NCI-H2029 treated with DMSO at 0.1 percent for 48 hours (cell line): Measurements from ENCODE around the gene REPS2.
"Not testable (repeated sequence)": the region's sequence is repeated elsewhere in the genome, so short reads cannot be mapped to it uniquely, and the experiment has no call there.

Experiments used
- DNase-seq: peaks from one replicate; lab custom pipeline; 2025; lab: John Stamatoyannopoulos, UW

The REPS2 gene

DNA sequence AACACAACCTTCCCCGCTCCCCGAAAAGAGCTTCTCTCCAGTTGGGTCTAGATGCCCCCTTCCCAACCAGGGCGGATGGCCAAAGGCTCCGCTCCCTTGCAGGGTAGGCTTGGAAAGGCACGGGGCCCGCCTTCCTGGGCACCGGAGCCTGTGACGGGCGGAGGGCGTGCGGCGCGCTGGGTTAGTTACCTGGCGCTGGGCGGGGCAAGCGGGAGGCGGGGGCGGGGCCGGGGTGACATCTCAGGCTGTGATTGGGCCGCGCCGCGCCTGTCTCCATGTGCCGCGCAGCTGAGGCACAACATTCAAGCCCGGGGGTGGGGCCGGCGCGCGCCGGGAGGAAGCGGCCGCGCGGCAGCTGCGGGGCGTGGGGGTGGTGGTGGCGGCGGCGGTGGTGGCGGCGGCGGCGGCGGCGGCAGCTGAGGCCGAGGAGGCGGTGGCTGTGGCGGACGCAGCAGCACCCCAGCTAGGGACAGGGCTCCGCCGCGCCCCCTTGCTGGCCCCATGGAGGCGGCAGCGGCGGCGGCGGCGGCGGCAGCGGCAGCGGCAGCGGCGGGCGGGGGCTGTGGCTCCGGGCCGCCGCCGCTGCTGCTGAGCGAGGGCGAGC is at the start of gene REPS2:
Gene REPS2, plus strand, starts transcription at position 298 of the 604 bp plus-strand sequence. Its CDS starts 204 bp downstream, at position 502.
- no peak for DNase-seq

DNA sequence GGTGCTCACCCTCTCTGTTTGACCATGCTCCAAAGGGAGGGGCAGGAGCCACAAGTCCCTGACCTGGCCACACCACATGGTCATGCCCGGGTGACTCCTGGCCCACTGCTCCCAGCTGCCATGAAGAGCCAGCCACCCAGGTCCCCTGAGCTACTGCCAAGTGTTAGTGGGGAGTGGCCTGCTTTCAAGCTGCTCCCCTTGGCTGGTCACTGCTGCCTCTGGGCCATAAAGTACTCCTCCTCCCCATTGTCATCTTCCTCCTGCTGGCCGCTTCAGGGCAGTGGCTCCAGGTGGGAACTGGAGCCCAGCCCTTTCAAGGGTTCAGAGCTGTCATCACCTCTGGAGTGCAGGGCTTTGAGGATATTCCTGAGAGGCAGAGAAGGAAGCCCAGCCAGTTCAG is 49.0 kb upstream of the REPS2 start:
- no peak for DNase-seq

DNA sequence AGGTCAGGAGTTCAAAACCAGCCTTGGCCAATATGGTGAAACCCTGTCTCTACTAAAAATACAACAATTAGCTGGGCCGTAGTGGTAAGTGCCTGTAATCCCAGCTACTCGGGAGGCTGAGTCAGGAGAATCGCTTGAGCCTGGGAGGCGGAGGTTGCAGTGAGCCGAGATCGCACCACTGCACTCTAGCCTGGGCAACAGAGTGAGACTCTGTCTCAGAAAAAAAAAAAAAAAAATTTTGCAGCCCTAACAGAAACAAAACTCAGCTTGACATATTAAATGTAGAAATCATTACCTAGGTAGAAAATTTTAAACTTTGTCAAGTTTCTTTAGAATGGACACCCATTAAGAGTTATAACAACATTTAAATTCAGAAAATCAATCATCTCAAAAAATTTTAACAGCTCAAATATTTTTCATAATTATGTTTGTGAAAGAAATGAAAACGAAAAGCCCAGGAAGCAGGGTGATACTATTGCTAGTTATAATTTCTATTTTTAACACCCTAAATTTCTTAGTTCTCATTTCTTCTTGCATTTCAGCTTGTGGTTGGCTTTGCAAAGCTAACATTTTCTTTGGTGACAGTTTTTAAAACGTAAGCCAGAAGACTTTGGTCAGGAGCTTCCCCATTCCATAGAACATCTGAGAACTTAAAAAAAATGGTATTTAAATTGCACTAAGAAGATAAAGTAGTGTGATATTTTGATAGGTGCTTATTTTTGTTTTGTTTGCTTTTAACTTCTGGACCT is 43.0 kb upstream of the REPS2 start:
- DNase-seq, result no peak

DNA sequence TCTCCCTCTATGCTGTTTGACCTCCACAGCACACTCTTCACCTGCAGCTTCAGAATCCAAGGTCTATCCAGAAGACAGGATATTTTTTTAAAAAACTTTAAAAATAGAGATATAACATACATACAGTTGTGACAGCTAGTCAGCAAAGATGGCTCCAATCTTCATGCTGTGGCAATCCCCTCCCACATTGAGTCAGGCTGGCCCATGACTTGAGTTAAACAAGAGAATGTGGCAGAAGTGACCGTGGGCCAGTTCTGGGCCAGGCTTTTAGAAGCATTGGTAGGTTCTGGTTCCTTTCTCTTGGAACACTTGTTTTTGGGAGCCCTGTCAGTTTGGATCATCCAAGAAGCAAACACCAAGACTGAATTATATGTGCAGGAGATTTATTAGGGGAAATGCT is 36.1 kb upstream of the REPS2 start:
- no peak for DNase-seq

DNA sequence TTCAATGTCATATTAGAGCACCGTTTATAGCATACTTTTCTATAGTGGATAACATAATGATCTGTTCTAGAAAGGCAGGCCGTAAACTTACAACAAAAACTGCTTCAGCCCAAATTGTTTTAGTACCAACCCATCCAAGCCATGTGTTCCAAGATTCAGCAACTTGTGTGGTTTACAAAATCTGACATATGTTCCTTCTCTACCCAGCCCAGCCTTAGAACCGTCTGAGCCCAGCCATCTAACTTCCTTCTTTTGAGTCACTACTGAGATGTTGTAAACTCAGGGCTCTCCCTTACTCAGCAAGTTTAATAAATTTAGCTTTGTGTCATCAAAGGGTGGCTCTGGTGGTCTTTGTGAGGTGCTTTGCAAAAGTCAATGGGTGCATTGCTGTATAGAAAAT is 32.4 kb upstream of the REPS2 start:
- DNase-seq, result no peak

DNA sequence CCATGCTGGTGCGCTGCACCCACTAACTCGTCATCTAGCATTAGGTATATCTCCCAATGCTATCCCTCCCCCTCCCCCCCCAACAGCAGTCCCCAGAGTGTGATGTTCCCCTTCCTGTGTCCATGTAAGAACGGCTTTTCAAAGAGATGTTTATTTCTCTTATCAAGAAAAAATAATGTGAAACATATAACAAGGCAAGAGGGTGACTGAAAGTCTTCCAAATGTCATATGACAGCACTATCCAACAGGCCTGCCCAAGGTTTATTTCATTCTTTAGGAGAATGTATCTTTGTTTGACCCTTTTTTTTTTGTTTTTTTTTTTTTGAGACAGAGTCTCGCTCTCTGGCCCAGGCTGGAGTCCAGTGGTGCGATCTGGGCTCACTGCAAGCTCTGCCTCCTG is 29.9 kb upstream of the REPS2 start:
- no peak for DNase-seq

DNA sequence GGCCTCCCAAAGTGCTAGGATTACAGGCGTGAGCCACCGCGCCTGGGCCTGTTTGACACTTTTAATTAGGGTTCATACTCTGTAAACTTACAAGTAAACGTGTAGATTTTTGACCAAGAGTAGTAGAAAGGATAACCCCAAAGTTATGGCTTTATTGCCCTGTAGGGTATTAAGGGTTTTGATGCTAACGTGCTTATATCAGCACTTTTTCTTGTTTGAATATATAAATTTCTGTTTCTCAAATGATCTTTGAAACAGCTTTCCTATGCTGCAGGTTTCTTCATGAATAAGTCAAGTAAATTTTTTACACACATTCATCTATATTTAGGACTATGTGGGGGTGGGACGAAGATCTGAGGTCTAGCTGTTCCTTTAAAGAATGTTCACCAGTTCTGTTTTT is 29.3 kb upstream of the REPS2 start:
- no peak for DNase-seq

DNA sequence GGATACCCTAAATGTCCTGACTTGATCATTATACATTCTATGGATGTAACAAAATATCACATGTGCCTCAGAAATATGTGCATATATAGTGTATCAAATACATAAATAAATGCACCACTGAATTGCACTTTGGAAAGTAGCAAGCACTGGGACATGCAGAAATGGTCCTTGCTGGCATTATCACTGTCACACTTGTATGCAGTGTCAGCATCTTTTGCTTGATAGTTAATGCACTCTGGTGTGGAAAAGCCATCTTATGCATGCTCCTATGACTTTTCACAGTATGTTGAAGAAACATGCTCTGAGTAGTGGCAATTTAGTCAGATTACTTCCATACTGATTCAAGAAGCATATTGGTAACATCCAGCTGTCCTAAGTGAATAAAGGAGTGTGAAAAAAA is 27.5 kb upstream of the REPS2 start:
- DNase-seq, result no peak

DNA sequence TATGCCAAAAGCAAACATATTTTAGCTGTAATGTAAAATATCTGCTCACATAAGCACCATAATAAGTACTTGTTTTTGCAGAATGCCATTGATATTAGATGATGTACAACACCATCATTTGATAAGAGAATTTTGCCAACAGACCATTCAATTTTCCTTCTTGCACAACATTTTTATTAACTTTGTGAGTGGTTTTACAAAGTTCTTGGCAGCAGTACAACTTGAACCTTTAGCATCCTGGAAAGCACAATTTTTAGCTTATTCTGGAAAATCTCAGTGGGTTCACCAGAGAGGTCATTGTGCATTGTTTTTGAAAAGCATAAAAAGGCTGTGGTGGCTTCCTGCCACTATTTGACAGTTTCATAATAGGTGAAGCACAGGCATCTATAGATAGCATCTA is 26.4 kb upstream of the REPS2 start:
- no peak for DNase-seq

DNA sequence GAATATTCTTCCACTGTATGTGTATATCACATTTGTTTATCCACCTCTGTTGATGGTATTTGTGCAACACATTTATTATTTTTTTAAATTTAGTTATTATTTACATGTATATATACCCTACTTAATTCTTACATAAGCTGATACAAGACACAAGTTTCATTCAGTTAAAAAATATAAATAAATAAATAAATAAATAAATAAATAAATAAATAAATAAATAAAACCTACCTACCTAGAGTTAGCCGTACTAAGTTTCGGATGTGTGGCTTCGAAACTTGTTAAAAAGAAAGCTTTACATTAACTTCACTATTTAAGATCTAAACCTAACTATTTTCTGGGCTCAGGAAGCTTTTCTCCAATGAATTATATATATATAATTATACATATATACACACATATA is 23.3 kb upstream of the REPS2 start:
- no peak for DNase-seq

DNA sequence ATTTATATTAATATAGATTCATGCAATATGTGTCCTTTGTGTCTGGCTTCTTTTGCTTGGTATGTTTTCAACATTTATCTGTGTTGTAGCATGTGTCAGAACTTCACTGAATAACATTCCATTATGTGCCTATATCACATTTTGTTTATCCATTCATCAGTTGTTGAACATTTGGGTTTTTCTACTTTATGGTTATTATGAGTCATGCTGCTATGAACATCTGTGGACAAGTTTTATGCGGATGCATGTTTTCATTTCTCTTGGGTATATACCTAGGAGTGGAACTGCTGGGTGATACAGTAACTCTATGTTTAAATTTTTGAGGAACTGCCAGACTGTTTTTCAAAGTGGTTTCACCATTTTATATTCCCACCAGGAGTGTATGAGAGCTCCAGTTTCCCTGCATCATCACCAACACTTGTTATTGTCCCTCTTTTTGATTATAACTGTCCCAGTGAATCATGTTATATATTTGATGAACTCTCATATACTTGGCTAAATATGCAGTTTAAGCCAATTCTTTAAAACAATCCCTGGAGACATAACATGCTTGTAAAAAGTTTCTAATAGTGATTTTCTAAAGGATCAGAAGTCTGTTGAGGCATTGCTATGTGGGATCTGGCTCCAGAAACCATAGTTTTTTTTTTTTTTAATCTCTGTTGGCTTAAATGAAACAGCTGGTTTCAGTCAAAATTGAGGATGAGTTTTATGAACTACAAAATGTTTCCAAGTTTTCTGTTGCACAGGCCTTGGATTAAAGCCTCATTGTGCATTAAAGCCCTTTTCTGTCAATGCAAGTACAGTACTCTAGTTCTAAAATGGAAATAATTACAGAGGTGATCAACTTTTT is 21.6 kb upstream of the REPS2 start:
- DNase-seq, result no peak

DNA sequence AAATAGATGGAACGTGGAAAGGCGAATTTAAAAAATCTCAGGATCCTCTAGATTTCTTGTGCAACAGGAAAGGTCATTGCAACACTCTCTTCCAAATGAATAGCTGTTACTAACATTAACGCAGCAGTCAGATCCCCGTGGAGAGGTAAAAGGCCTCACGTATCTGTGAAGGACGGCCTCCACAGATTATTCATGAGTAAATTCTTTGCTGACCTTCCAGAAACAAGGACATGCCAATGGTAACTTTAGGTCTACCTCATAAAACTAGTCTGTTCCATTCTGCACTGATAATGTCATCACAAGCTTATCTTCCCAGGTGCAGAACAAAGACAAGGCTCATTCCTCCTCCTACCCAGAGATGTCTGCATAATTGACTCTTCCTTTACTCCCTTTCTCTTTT is 16.1 kb upstream of the REPS2 start:
- no peak for DNase-seq

DNA sequence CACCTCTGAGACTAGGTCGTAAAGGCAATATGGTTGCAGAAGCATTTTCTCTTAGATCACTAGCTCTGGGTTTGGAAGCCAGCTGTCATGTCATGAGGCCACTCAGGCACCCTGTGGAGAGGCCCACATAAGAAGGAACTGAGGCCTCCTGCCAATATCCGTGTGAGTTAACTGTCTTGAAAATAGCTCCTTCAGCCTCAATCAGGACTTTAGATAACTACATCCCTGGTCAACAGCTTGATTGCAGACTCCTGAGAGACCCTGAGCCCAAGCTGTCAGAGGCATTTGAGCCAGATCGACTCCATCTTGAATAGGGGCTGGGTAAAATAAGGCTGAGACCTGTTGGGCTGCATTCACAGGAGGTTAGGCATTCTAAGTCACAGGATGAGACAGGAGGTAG is 15.1 kb upstream of the REPS2 start:
- no peak for DNase-seq

DNA sequence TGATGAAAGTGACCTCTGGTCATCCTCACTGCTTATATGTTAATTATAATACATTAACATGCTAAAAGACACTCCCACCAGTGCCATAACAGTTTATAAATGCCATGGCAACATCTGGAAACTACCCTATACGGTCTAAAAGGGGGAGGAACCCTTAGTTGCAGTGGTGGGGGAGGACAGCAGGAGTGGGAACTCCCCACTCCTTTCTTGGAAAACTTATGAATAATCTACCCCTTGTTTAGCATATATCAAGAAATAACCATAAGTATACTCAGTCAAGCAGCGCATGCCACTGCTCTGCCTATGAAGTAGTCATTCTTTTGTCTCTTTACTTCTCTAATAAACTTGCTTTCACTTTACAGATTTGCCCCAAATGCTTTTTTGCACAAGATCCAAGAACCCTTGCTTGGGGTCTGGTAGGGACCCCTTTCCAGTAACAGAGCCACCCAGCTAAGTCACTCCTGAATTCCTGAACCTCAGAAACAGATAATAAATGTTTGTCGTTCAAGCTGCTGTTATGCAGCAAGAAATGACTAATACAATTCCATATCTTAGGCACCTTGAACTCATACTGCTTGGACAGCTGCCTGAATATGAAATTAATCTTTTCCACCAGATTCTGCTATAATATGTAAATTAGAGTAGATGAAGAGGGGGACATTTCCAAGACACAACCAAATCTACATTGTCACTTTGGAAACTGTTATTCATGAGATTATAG is 14.4 kb upstream of the REPS2 start:
- DNase-seq, result no peak

DNA sequence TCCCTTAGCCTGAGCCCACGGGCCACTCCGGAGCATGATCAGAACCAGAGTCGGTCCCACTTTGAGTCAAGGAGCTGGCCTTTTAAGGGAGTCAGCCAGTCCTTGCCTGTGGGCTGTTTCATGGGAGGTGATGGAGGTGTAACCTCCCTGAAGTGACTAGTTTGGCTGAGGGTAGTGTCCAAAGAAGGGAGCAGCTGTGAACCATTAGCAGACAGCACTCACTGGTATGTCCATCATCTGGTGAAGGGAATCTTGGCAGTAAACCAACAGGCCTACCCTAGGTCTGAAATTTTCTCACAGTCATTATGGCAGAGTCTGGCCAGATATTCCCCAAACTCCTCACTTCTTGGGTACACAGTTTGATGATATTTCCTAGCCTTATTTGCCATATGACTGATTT is 12.3 kb upstream of the REPS2 start:
- no peak for DNase-seq

DNA sequence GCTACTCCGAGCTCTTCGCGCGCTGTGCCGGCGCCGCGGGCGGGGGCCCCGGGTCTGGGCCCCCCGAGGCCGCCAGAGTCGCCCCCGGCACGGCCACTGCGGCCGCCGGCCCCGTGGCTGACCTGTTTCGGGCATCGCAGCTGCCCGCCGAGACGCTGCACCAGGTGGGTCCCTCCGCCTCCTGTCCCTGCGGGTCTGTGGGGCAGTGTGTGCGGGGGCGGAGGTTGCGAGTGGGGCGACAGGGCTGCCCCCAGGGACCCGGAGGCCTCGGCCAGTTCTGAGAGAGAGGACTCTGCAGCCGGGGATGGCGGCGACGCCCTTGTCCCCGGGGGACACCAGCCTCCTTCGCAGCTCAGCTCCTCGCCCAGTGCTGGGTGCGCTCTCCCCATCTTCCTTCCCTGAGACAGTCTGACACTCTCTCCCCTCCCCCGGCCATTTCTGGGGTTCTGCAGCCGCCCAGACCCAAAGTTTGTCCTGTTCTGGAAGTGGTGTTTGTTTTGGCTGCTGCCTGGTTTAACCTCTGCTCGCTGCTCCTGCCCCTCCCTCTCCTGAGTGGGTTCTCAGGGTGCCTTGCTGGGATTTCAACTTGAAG is 609 bp downstream of the REPS2 start:
- DNase-seq, result no peak

DNA sequence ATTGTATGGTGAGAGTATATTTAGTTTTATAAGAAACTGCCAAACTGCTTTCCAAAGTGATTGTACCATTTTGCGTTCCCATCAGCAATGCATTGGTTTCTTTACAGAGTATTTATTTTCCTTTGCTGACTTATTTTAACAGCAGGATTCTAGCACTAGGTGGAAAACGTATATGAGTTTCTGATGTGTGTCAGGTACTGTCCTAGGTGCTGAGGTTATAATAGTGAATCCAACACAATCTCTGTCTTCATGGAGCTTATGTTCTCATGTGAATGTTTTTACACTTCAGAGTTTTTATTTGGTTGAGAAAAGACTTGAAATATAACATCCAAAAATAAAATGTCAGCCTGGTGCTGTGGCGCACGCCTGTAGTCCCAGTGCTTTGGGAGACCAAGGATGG is 4.0 kb downstream of the REPS2 start:
- no peak for DNase-seq

DNA sequence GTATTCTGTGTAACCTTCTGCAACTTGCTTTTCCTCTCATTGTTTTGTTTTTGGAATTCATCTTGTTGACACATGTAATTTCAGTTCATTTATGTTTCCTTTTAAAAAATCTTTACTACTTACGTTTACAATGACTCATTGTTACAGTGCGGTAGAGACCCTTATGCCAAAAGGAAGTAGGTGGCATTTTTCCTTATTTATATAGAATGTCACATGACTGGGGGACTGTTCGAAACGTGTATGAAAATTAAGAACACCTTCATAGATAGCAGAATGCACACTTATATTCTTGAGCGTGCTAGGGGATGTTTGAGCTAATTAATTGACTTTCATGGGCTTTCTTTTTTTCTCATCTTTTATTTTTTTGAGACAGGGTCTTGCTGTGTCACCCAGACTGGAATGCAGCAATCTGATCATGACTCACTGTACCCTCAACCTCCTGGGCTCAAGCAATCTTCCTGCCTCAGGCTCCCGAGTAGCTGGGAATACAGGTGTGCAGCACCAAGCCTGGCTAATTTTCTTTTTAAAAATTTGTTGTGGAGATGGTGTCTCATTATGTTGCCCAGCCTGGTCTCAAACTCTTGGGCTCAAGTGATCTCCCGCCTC is 7.3 kb downstream of the REPS2 start:
- no peak for DNase-seq

DNA sequence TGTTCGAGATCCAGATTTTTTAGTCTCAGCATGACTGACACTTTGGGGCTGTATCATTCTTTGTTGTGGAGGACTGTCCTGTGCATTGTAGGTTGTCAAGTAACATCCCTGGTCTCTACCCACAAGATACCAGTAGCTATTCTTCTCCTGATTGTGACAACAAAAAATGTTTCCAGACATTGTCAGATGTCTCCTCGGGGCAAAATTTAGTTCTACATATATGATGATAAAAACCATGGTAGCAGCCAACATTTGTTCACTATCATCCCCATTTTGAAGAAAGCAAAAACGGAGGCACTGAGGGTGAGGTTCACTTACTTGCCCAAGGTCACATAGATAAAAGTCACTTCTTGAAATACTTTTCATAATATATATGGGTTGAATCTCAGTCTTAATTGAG is 11.3 kb downstream of the REPS2 start:
- DNase-seq, result no peak

DNA sequence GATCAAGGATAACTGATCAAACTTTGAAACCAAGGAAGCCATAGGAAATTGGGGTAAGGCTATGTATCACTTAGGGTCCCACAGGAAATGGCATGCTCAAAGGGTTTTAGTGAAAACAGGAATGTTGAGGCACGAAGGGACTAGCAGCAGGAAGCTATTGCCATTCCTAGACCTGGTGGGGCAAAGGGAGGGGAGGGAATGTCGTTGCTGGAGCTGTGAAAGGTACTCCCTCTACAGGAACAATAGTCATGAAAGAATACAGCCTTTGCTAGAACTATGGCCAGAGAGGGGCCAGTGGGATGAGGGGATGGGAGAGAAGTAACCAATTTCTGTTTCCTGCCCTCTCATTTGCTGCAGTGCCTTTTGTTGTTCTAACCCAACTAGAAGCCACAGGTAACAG is 11.9 kb downstream of the REPS2 start:
- DNase-seq, result no peak

DNA sequence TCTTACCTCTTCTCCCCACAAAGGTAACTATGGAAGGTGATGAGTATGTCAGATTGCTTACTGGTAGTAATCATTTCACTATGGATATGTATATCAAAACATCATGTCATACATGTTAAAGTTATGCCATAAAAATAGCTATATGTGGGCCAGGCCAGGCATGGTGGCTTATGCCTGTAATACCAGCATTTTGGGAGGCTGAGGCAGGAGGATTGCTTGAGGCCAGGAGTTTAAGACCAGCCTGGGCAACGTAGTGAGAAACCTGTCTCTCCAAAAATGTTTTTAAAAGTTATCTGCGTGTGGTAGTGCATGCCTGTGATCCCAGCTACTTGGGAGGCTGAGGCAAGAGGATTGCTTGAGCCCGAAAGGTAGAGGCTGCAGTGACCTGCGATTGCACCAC is 16.2 kb downstream of the REPS2 start:
- not testable (repeated sequence) for DNase-seq

DNA sequence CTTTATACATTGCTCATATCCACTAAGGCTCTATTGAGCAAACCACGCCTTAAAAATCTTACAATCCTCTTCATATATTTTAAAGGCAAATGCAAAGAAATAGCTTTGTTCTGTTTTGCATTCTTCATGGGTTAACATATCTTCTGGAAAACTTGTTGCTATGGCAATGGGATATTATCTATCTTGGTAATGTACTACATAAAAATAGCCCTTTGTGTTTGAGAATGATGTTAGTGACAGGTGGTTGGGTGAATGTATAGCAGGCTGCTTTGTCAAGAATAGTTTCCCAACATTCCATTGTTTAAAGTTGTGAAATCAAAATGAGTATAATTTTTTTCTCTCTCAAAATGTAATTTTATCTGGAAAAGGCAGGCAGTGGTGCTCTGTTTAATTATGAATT is 16.8 kb downstream of the REPS2 start:
- no peak for DNase-seq
